Measurements from ENCODE around the gene RFC4. TPM values are rescaled to one million over a fixed set of nuclear protein-coding genes. Genes with fewer than 3 reads are reported as not detected.

RFC4 gene
- polyA plus RNA-seq, 3 donors = 3.9 to 6.2 (median 4.6) TPM

- Histone ChIP-seq H3K4me1 (ENCODE audit: control insufficient read depth in 1 of 2, insufficient read depth in 2 of 2, low read length in 2 of 2) (peaks cover 8 to 10% of the 10 kb centered on the region in 2 donors), H3K4me3 (replicated peaks in 1 of 3; ENCODE audit: low read depth in 2 of 3, low read length in 3 of 3) (no peak overlapping the region), H3K4me2 (replicated peaks; ENCODE audit: extremely low read depth, low read length, poor library complexity, severe bottlenecking) (no peak overlapping the region), H3K9ac (ENCODE audit: insufficient read depth, low read length, poor library complexity, severe bottlenecking) (no peak overlapping the region), H3K27ac (ENCODE audit: low read depth in 1 of 2, low read length in 2 of 2) (no peak overlapping the region), H4K20me1 (ENCODE audit: insufficient read depth, low read length) (no peaks in the 10 kb centered on the region), H3K9me3 (replicated peaks in 1 of 2; ENCODE audit: control insufficient read depth in 1 of 2, insufficient read depth in 1 of 2, low read length in 2 of 2) (no peaks in the 10 kb centered on the region), H3K27me3 (ENCODE audit: control insufficient read depth in 2 of 2, insufficient read depth in 2 of 2, low read length in 2 of 2) (peaks cover 2 to 6% of the 10 kb centered on the region in 2 donors), H3K79me2 (ENCODE audit: insufficient read depth, low read length) (no peaks in the 10 kb centered on the region), H2AFZ (ENCODE audit: insufficient read depth, low read depth, low read length, poor library complexity, severe bottlenecking) (no peak overlapping the region), H3K36me3 (replicated peaks in 1 of 2; ENCODE audit: control insufficient read depth in 1 of 2, insufficient read depth in 2 of 2, low read length in 2 of 2) (no peaks in the 10 kb centered on the region)
- intact Hi-C loops (cut with micrococcal nuclease) = no loop called here
- H3K36me3 Mint-ChIP-seq = no peaks in the 10 kb centered on the region
- H3K4me1 Mint-ChIP-seq = peaks cover 16% of the 10 kb centered on the region
- no peak overlapping the region for H3K4me3 Mint-ChIP-seq
- no peak for DNase-seq
- WGBS (ENCODE audit: insufficient coverage) = no CpG with 5 or more reads among the region's 5 CpGs
- H3K9me3 Mint-ChIP-seq = peaks cover 0 to 2% (median 0%) of the 10 kb centered on the region in 7 donors
- no peak for TF ChIP-seq CTCF (IDR thresholded peaks at IDR 0.05)
- H3K27me3 Mint-ChIP-seq (ENCODE audit: low read depth in 3 of 3) = peaks cover 8 to 19% (median 12%) of the 10 kb centered on the region in 3 donors
- no peak overlapping the region for H3K27ac Mint-ChIP-seq
These were observed 12.2 kb upstream of the RFC4 start for GRCh38 chr3:186818516-186818915.

- Mint-ChIP-seq H3K4me3 (no peak overlapping the region), H3K27me3 (ENCODE audit: low read depth in 3 of 3) (peaks cover 0 to 10% (median 9%) of the 10 kb centered on the region in 3 donors), H3K36me3 (no peaks in the 10 kb centered on the region), H3K27ac (peak overlapping the region in 1 of 7 donors; percentile 8), H3K9me3 (no peaks in the 10 kb centered on the region), H3K4me1 (peaks cover 15% of the 10 kb centered on the region)
- no peaks in the 10 kb centered on the region for H3K36me3 ChIP-seq (replicated peaks in 1 of 2; ENCODE audit: control insufficient read depth in 1 of 2, insufficient read depth in 2 of 2, low read length in 2 of 2)
- no peak overlapping the region for H3K27ac ChIP-seq (ENCODE audit: low read depth in 1 of 2, low read length in 2 of 2)
- no CpG with 5 or more reads among the region's 1 CpG for WGBS (ENCODE audit: insufficient coverage)
- intact Hi-C loops (cut with micrococcal nuclease) = no loop called here
- no peak for TF ChIP-seq CTCF (IDR thresholded peaks at IDR 0.05)
- peak; percentile 29 to 42 (median 34) for DNase-seq
- H3K27me3 ChIP-seq (ENCODE audit: control insufficient read depth in 2 of 2, insufficient read depth in 2 of 2, low read length in 2 of 2) = no peaks in the 10 kb centered on the region
- H3K4me3 ChIP-seq (replicated peaks in 1 of 3; ENCODE audit: low read depth in 2 of 3, low read length in 3 of 3) = no peak overlapping the region
- no peak overlapping the region for H3K9ac ChIP-seq (ENCODE audit: insufficient read depth, low read length, poor library complexity, severe bottlenecking)
- H3K4me1 ChIP-seq (ENCODE audit: control insufficient read depth in 1 of 2, insufficient read depth in 2 of 2, low read length in 2 of 2) = peaks cover 8 to 10% of the 10 kb centered on the region in 2 donors
- no peaks in the 10 kb centered on the region for H3K9me3 ChIP-seq (replicated peaks in 1 of 2; ENCODE audit: control insufficient read depth in 1 of 2, insufficient read depth in 1 of 2, low read length in 2 of 2)
- H3K4me2 ChIP-seq (replicated peaks; ENCODE audit: extremely low read depth, low read length, poor library complexity, severe bottlenecking) = no peak overlapping the region
- H2AFZ ChIP-seq (ENCODE audit: insufficient read depth, low read depth, low read length, poor library complexity, severe bottlenecking) = no peak overlapping the region
- no peaks in the 10 kb centered on the region for H4K20me1 ChIP-seq (ENCODE audit: insufficient read depth, low read length)
- H3K79me2 ChIP-seq (ENCODE audit: insufficient read depth, low read length) = no peaks in the 10 kb centered on the region
These were observed 9.2 kb upstream of the RFC4 start for GRCh38 chr3:186815435-186815834.

Data from CD14-positive monocyte (primary cell).